ENCODE results near the gene TC2N. TPM values are rescaled to one million over a fixed set of nuclear protein-coding genes. Genes with fewer than 3 reads are reported as not detected.

The TC2N gene
- total and polyA plus RNA-seq, 9 of the 15 experiments (the other 6 are each of a cell fraction or from before 2014, with no cell fraction given), result 2.0 to 12.5 (median 7.3) TPM

DNA sequence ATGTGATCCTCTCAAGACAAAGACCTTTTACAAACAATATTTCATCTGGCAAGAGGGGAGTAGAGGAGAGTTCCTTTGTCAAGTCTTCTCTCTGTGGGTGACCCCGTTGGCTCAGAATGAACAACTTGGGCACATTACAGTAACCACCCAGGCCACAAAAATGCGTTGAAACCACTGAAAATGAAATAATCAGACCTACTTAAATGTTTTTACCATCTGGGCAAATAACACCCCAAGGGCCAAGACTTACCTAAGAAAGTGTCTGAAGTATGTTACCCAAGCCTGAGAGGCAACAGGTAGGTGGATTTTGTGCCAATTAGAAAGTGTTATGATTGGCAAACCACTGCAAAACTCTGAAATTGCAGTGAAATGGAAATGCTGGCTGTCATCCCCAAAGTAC lies 1.3 kb downstream of the TC2N start:
- in situ Hi-C loops (cut with MboI) (no loop called here), intact Hi-C loops (cut with micrococcal nuclease) (no loop called here)

DNA sequence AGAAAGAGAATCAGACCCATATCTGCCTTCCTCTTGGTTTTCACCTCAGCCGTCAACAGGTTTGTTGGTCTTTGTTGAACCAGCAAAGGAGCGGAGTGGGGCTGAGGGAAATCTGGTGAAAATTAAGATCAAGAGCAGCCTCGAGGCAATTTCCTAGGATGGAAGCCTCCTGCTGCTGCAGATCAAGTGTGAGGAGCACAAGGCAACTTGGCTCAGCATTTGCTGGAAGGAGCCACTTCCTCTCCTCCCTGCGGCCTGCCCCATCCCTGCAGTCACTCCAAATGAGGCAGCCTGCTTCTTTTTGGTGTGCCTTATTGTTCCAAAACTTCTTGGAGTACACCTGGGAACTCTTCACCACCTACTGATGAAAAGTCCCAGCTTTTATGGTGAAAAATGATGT lies 4.9 kb downstream of the TC2N start:
- Histone ChIP-seq H3K27ac (ENCODE audit: extremely low read depth, low read depth, low read length) (no peak overlapping the region), H3K9ac (ENCODE audit: insufficient read depth in 1 of 2, low read depth in 2 of 2, low read length in 2 of 2) (no peak overlapping the region), H2AFZ (ENCODE audit: low read depth, low read length) (no peak overlapping the region), H3K79me2 (ENCODE audit: control insufficient read depth, insufficient read depth, low read length) (no peaks in the 10 kb centered on the region), H3K36me3 (ENCODE audit: control insufficient read depth, insufficient read depth, low read length) (no peaks in the 10 kb centered on the region), H3K4me1 (replicated peaks in 1 of 2; ENCODE audit: control insufficient read depth in 2 of 2, insufficient read depth in 2 of 2, low read length in 2 of 2) (no peaks in the 10 kb centered on the region; a peak in 1 of 5 replicates), H4K20me1 (replicated peaks; ENCODE audit: control insufficient read depth, insufficient read depth, low read length) (no peaks in the 10 kb centered on the region), H3K4me2 (ENCODE audit: insufficient read depth, low read length) (no peak overlapping the region), H3K9me1 (ENCODE audit: control insufficient read depth, insufficient read depth, low read length) (no peaks in the 10 kb centered on the region), H3K27me3 (ENCODE audit: control insufficient read depth in 2 of 2, insufficient read depth in 2 of 2, low read length in 2 of 2) (no peaks in the 10 kb centered on the region), H3K9me3 (replicated peaks; ENCODE audit: control insufficient read depth, insufficient read depth, low read depth, low read length) (no peaks in the 10 kb centered on the region), H3K4me3 (no peak overlapping the region)
- in situ Hi-C loops (cut with MboI), result no loop called here
- ATAC-seq (no peak), DNase-seq (ENCODE audit: extremely low read depth in 1 of 4, low spot score in 3 of 4) (no peak), FAIRE-seq (no peak)
- intact Hi-C loops (cut with micrococcal nuclease), result no loop called here
- WGBS (ENCODE audit: insufficient coverage, low coverage, missing lambda C conversion rate), result 33% methylated on average over 2 of the region's 4 CpGs
- BruUV-seq (replicated peaks), result no TSS peak
- ChIA-PET CTCF (ENCODE audit: low intra/inter-chr PET ratio) (no interaction called here), POLR2A (no interaction called here)
- no peak for TF ChIP-seq CREB3 (tag; conservative IDR thresholded peaks at IDR 0.05; ENCODE audit: low read depth)
- TF ChIP-seq KLF6 (CRISPR knock-in tag; IDR thresholded peaks at IDR 0.05; ENCODE audit: borderline replicate concordance), result no peak
- TF ChIP-seq SMAD2 (IDR thresholded peaks at IDR 0.05; ENCODE audit: low read depth, low read length), result no peak
- no peak for TF ChIP-seq NR2C2 (CRISPR knock-in tag; IDR thresholded peaks at IDR 0.05)
- no peak for TF ChIP-seq NR2C2 (tag; IDR thresholded peaks at IDR 0.05)
- no peak for TF ChIP-seq KLF10 (CRISPR knock-in tag; IDR thresholded peaks at IDR 0.05)
- TF ChIP-seq STAT5A (IDR thresholded peaks at IDR 0.05; ENCODE audit: borderline replicate concordance, low read length), result no peak
- TF ChIP-seq MITF (IDR thresholded peaks at IDR 0.05), result no peak
- no peak for TF ChIP-seq PHF21A (IDR thresholded peaks at IDR 0.05; ENCODE audit: borderline replicate concordance, low read depth)

More for the DNA sequence above, 1.3 kb downstream of the TC2N start:
- H2AFZ ChIP-seq (ENCODE audit: low read depth, low read length), result no peak overlapping the region
- H3K9me3 ChIP-seq (replicated peaks; ENCODE audit: control insufficient read depth, insufficient read depth, low read depth, low read length), result no peaks in the 10 kb centered on the region
- ChIA-PET POLR2A (no interaction called here), CTCF (ENCODE audit: low intra/inter-chr PET ratio) (no interaction called here)
- no peaks in the 10 kb centered on the region for H3K36me3 ChIP-seq (ENCODE audit: control insufficient read depth, insufficient read depth, low read length)
- no peaks in the 10 kb centered on the region for H4K20me1 ChIP-seq (replicated peaks; ENCODE audit: control insufficient read depth, insufficient read depth, low read length)
- H3K4me3 ChIP-seq, result no peak overlapping the region
- FAIRE-seq (no peak), ATAC-seq (no peak), DNase-seq (ENCODE audit: extremely low read depth in 1 of 4, low spot score in 3 of 4) (no peak)
- no peak overlapping the region for H3K27ac ChIP-seq (ENCODE audit: extremely low read depth, low read depth, low read length)
- no peaks in the 10 kb centered on the region for H3K79me2 ChIP-seq (ENCODE audit: control insufficient read depth, insufficient read depth, low read length)
- H3K4me1 ChIP-seq (replicated peaks in 1 of 2; ENCODE audit: control insufficient read depth in 2 of 2, insufficient read depth in 2 of 2, low read length in 2 of 2), result no peaks in the 10 kb centered on the region
- no TSS peak for BruUV-seq (replicated peaks)
- H3K27me3 ChIP-seq (ENCODE audit: control insufficient read depth in 2 of 2, insufficient read depth in 2 of 2, low read length in 2 of 2), result no peaks in the 10 kb centered on the region; a peak in 1 of 5 replicates
- TF ChIP-seq MTA3 (IDR thresholded peaks at IDR 0.05; ENCODE audit: borderline replicate concordance) (no peak), SREBF2 (CRISPR knock-in tag; IDR thresholded peaks at IDR 0.05) (no peak)
- TF ChIP-seq, protein P1, sequence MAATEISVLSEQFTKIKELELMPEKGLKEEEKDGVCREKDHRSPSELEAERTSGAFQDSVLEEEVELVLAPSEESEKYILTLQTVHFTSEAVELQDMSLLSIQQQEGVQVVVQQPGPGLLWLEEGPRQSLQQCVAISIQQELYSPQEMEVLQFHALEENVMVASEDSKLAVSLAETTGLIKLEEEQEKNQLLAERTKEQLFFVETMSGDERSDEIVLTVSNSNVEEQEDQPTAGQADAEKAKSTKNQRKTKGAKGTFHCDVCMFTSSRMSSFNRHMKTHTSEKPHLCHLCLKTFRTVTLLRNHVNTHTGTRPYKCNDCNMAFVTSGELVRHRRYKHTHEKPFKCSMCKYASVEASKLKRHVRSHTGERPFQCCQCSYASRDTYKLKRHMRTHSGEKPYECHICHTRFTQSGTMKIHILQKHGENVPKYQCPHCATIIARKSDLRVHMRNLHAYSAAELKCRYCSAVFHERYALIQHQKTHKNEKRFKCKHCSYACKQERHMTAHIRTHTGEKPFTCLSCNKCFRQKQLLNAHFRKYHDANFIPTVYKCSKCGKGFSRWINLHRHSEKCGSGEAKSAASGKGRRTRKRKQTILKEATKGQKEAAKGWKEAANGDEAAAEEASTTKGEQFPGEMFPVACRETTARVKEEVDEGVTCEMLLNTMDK (IDR thresholded peaks at IDR 0.05; ENCODE audit: borderline replicate concordance, insufficient read depth, low read depth, low read length, poor library complexity, severe bottlenecking), result no peak
- no peak overlapping the region for H3K9ac ChIP-seq (ENCODE audit: insufficient read depth in 1 of 2, low read depth in 2 of 2, low read length in 2 of 2)
- 7% methylated on average over 2 of the region's 2 CpGs for WGBS (ENCODE audit: insufficient coverage, low coverage, missing lambda C conversion rate)
- H3K9me1 ChIP-seq (ENCODE audit: control insufficient read depth, insufficient read depth, low read length), result no peaks in the 10 kb centered on the region
- H3K4me2 ChIP-seq (ENCODE audit: insufficient read depth, low read length), result no peak overlapping the region
